Putamen (tissue), 1 donor: ENCODE measurements around the gene HIP1.
"Not testable (repeated sequence)": the region's sequence is repeated elsewhere in the genome, so short reads cannot be mapped to it uniquely, and the experiment has no call there.

ENCODE experiments used
- DNase-seq: peaks from one replicate; pipeline ENCODE4 v3.0.0-alpha.2; 2016; ENCODE audit warnings: low spot score

The HIP1 gene

DNA sequence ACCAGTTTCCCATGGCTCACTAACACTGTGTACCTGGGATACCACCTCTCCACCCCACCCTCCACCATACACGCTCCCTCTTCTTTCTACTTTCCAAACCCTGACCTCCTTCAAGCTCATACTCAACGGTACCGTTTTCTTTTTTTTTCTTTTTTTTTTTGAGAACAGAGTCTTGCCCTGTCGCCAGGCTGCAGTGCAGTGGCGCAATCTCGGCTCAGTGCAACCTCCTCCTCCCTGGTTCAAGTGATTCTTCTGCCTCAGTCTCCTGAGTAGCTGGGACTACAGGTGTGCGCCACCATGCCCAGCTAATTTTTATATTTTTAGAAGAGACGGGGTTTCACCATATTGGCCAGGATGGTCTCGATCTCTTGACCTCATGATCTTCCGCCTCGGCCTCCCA lies 129.3 kb downstream of the HIP1 start:
- DNase-seq = not testable (repeated sequence)

DNA sequence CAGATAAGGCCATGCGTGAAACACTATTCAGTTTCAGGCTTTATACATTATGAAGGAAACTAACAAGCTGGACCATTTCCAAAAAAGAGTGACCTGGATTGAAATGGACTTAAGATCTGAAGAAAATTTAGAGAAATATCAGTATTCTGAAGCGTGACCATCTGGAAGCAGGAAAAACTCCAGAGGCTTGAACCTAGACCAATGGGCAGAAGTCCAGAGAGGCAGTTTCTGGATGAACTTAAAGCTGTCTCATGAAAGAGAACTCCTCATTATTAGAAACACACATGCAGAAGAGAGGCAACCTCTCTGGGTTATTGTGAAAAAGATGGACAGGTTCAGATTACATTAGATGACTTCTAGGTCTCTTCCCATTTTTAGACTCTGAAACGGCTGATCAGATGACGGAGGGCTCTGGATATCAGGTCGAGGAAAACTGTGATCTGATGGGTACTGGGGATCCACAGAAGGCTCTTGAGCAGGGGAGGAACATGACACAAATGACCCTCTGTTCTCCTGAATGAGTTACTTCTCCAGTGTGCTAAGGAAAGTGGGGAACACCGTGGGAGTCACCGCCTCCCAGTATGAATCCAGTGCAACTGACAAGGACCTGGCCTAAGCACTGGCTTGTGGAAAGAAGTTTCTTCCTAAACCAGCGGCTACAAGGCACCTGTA lies 130.2 kb downstream of the HIP1 start:
- no peak for DNase-seq

DNA sequence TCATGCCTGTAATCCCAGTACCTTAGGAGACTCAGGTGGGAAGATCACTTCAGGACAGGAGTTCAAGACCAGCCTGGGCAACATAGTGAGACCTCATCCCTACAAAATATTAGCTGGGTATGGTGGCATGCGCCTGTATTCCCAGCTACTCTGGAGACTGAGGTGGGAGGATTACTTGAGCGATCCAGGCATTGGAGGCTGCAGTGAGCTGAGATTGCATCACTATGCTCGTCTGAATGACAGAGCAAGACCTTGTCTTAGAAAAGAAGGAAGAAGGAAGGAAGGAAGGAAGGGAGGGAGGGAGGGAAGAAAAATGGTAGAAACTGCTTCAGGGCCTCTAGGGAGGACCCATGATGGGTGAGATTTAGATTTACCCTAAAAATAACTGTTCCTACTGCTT lies 134.3 kb downstream of the HIP1 start:
- no peak for DNase-seq

DNA sequence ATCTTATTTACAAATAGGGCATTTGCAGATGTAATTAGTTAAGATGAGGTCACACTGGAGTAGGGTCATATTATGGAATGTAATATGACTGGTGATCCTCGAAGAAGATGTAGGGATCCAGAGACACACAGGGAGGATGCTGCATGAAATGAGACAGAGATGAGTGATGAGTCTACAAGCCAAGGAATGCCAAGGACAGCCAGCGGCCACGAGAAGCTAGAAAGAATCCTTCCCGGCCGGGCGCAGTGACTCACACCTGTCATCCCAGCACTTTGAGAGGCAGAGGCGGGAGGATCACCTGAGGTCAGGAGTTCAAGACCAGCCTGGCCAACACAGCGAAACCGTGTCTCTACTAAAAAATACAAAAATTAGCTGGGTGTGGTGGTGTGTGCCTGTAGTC lies 135.9 kb downstream of the HIP1 start:
- not testable (repeated sequence) for DNase-seq

DNA sequence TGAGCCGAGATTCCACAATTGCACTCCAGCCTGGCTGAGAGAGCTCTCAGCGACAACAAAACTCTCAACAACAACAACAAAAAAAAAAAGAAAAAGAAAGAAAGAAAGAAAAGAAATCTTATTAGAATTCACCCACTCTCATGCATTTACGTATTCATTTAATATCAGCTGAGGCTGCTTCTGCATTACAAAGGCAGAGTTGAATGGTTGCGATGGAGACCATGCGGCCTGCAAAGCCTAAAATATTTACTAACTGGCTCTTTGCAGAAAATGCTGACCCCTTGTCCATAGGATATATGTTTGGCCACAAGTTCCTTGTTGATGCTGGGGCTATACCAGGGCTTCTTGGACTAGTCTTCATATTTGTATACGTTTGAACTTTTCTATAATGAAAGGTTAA lies 137.2 kb downstream of the HIP1 start:
- DNase-seq = no peak

DNA sequence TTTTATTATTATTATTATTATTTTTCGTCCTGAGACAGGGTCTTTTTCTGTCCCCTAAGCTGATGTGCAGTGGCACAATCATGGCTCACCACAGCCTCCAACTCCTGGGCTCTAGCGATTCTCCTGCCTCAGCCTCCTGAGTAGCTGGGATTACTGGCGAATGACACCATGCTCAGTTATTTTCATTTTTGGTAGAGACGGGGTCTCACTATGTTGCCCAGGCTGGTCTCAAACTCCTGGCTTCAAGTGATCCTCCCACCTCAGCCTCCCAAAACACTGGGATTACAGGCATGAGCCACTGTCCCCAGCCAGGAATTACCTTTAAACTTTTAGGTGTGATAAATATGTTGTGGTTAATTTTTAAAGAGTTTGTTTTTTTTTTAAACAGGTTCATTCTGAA lies 138.0 kb downstream of the HIP1 start:
- not testable (repeated sequence) for DNase-seq

DNA sequence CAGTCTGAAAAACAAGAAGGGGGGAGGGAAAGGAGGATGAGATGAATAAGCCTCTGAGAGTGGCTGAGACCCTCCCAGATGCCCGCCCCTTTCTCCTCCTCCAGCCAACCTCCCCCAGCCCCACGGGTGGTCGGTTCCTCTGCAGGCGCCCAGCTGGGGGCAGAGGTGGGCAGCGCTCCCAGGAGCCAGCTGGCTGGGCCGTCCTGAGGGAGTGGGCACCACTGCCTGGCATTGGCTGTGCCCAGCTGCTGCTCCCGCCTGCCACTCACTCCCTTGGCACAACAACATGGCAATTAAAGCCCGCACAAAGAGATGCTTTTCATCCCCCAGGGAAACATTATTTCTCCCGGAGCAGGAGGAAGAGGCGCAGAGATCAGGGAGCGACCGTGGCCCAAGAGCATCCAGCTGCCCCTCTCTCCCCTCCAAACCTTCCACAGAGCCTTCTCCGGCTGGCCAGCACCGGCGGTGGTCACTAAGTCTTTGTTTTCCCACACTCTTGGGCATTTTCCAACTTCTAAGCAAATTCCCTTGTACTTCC lies 139.4 kb downstream of the HIP1 start:
- DNase-seq = peak; percentile 98

DNA sequence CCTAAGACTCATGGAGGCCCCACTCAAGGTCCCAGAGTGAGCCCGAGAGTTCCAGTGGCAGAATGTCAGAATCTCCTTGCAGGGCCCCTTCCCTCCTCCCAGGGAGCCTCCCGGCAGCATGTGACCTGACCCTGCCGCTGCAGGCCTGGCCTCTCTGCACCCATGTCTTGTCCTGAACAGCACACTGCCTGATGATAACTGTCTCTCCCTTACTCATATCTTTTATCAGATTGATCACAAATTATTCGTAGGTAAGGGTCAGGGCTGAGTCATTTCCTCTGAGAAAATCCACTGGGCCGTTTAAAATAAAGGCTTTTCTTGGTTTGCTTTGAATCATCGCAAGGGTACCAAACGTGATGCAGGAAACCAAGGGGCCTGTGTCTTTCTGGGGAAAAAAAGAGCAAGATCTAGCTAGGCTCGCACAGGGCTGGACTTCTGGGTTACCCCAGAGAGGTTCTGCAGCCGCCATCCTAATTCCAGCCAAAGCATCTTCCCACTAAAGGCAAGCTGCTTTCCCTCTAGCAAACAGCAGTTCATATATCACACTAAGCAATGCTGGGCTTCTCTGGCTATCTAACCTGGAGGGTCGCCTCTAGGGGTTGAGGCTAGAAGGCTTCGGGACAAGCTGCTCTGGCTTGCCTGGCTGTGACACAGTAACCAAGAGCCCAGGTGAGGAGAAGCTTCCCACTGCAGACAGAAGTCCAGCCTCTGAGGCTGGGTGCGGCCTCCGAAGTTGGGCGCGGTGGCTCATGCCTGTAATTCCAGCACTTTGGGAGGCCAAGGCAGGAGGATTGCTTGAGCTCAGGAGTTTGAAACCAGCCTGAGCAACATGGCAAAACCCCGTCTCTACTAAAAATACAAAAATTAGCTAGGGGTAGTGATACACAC lies 141.8 kb downstream of the HIP1 start:
- DNase-seq = no peak

DNA sequence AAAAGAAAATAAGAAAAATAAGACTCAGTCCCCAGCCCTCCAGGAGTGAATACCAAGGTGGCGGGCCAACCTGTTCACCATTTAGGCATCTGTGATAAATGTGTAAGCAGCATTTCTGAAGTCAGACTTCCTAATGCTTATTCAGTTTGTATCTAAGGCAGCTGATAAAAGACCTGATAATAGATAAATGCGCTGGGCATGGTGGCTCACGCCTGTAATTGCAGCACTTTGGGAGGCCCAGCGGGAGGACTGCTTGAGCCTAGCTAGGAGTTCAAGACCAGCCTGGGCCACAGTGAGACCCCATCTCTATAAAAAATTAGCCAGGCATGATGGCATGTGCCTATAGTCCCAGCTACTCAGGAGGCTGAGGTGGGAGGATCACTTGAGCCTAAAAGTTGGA lies 143.0 kb downstream of the HIP1 start:
- DNase-seq = no peak

DNA sequence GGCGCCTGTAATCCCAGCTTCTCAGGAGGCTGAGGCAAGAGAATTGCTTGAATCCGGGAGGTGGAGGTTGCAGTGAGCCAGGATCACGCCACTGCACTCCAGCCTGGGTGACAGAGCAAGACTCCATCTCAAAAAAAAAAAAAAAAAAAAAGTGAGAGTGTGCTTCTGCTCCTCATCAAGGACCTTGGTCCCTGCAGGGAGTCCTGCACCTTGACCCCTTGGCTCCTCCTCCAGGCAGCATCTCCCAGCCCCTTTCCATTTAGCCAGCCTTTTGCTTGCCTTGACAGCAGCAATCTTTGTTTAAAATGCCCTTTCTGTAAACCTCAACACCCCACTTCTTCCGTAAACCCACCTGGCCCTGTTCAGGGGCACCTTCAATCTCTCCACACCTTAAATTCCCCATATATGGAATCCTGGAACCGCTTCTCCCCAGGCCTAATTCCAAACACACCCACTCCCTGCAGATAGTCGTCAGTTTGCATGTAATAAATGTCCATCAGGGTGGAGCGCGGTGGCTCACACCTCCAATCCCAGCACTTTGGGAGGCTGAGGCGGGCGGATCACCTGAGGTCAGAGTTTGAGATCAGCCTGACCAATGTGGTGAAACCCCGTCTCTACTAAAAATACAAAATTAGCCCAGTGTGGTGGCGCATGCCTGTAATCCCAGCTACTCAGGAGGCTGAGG lies 145.1 kb downstream of the HIP1 start:
- not testable (repeated sequence) for DNase-seq

DNA sequence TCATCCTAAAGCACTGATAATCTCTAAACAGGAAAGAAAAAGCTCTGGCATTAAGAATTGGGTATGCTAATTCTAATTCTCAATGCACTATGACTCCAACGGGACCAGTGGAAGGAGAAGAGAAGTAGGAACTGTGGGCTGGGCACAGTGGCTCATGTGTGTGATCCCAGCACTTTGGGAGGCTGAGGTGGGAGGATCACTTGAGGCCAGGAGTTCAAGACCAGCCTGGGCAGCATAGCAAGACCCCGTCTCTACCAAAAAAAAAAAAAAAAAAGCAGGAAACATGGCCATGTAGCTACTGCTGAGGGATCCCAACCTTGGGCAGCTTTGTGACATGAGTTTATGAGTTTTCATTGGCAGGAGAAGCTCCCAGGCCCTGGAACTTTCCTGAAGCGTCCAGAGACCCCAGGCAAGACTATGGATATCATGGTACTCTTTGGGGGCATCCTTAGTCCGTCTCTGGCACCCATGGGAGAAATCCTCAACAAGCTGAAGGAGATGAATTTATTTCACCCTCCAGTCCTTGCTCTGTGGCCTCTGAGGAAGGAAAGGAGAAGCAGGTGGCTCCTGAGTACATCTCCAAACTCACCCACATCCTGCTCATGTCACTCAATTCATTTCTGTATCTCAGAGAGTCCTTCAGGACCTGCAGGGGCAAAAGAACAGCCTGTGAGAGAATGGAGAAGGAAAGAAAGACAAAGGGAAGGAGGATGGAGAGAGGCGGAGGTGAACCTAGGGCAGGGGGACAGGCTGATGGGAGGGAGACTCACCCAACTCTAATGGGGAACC lies 147.1 kb downstream of the HIP1 start:
- no peak for DNase-seq

DNA sequence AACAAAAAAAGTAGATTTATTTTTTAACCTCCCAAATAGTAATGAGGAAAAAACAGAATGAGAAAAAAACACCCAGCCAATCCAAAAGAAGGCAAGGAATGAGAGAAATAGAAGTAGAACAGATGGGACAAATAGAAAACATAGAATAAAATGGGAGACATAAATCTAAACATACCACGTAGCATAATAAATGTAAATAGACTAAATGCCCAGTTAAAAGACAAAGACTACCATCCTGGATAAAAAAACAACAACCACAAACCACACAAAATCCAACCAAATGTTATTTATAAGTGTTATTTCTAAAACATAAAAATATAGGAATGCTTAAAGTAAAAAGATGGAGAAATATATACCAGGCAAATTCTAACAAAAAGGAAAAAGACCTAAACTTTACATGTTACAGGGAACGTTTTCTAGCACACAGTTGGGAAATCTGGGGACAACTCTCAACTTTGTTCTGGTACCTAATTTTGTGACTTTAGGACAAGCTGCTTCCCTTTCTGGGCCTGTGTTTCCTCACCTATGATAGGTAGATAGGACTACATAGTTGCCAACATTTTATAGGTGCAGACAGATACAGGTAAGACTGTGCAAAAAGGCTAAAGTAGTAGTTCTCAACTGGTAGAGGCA lies 148.3 kb downstream of the HIP1 start:
- DNase-seq = no peak

DNA sequence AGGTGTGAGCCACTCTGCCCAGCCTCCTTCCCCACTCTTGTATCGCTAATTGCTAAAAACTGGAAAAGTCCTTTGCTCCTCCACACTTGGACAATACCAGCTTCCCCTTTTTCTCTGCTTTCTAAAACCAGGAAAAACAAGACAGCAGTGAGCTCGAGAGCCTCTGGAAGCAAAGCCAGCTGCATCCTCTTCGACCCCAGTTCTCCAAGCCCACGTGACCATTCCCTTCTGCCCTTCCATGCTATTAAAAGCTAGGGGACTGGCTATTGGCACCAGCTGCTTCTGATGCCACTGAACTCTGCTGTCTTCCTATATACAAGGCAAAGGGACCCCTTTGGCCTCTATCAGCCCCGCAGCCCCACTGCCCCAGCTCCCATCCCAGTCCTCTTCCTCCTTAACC lies 154.4 kb downstream of the HIP1 start:
- no peak for DNase-seq

DNA sequence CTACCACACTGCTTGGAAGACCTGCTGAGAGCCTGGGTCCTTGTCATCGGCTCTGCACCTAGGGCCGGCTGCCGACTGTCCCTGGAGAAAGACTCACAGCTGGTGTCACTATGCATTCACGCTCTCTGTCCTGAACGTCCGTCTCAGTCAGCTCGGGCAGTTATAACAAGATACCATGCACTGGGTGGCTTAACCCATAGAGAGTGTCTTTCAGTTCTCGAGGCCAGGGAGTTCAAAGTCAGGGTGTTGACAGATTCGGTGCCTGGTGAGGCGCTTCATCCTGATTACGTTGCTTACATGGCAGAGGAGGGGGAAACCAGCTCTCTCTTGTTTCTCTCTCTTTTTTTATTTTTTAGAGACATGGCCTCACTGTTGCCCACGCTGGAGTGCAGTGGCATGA lies 155.5 kb downstream of the HIP1 start:
- no peak for DNase-seq

DNA sequence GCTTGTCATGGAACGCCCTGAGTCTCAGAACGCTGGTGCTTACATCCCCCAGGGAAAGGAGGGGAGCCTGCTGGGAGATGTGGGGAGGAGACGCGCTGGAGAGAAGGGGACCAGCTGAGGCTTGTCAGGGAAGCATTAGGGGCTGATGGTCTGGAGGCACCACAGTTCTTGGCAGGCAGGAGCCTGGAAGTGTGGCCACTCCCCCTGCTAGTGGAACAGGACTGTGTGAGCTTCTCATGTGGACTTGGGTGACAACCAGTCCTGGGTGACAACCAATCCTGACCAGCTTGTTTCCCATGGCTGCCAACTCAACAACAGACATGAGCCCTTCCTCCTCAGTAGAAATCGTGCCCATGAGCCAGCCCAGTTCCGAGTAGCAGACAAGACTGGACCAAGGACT lies 158.8 kb downstream of the HIP1 start:
- DNase-seq = no peak

DNA sequence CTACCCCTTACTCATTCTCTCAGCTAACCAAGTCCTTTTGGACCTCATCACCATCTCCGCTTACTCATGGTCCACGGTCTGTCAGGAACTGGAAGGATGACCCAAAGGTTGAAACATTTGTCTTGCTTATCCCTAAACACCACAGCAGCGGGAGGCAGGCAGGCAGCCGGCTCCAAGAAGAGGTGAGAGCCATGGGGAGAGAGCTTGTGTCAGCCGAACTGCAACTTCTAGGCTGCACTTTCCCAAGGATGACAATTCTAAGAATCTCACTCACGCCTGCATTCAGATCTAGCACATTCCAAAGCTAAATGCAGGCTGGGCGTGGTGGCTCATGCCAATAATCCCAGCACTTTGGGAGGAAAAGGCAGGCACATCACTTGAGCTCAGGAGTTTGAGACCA lies 160.7 kb downstream of the HIP1 start:
- no peak for DNase-seq

DNA sequence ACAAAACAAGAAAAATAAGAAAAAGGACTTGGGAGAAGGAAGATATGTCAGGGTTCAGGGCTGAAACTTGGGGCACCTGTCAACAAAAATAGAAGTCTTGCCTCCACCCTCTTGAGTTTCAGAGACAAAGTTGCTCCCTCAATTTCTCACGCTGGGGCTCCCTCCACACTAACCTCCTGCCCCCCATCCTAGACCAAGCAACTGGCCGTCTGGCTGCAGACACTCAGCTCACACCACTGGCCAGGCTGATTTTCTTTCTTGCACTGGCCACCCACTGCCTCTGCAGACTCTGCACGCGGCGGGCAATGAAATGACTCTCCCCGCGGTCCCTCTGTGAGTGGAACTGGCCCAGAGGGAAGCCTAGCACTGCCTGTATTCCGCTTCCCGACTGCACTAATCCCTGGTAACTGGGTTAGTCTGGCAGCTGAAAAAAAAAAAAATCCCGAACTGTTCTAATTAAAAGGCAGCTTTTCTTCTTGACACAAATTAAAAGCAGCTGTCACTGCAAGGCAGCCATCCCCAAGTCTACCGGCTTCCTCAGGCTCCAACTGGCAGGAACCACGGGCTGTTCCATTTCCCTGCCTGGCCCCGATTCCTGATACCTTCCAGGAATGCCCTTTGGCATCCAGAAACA lies 163.1 kb downstream of the HIP1 start:
- no peak for DNase-seq

DNA sequence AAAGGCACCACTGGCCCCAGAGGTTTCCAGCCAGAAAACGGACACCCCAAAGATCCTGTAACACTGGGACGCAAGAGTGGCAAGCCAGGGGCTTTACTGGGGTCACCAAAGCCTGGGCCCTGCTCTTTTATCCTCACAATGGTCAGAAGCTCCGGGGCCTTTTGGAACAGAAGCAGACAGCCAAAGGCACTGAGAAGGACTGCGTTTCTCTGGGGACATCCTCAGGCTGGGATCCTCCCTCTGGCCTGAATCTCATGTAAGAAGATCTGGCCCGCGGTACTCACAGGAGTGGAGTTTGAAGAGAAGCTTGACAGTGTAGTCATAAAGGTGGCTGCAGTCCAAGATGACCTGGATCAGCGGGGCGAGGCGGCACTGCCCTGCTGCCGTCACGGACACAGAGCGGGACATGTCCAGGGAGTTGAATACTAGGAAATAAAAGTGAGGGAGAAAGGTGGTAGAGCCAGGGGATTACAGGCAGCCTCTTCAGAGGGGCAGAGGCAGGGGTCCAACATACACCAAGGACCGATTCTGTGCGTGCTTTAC lies 165.2 kb downstream of the HIP1 start:
- no peak for DNase-seq

DNA sequence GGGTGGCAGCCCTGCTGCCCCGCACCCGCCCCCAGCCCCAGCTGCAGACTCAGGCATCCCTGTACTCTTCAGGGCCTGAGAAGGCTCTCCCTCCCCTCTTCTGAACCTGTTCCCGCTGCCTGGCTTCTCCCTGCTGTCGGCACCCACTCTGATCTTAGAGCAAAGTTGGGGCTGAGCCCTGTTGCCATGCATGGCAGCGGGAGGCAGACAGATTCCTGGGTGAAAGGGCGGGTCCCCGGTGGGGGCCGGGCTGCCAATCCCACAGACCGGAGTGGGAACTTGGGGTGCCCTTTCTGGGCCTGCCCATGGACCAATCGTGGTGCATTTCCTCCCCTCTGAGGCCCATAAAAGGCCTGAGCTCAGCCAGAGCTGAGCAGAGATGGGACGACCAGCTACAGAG lies 165.9 kb downstream of the HIP1 start:
- DNase-seq = peak; percentile 12

DNA sequence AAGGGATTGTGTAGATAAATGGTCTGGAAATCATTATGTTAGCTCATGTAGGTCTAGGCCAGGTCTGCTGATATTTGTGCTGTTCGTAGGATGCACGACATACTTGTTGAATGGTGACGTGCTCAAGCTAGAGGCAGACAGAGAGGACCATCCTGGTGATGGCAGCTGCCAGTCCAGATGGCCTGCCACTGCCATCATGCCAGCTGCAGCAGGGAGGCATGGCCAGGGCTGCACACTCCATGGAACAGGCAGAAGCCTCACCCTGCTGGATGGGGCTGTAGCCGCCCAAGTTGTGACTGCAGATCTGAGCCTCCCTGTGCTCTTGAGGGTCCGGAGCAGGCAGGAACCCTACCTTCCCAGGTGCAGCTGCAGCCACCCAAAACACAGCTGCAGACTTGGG lies 166.3 kb downstream of the HIP1 start:
- peak; percentile 71 for DNase-seq

DNA sequence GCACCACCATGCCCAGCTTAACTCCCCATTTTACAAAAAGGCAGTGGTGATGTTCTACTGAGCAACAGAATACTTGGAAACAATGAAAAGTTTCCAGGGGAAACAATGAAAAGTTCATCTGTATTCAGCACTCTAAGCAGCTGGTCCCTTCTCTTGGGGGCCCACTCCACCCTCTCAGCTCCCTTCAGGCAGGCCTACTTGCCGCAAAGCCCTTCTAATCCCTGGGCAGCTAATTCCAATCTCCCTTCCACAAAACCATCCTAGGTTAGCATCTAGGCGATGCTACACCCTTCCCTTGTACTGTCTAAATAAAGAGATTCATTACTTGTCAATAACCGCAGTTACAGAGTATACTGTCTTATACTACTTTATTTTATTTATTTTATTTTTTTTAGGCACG lies 167.5 kb downstream of the HIP1 start:
- DNase-seq = no peak
